Ascending aorta (tissue), 2 donors: ENCODE measurements around the gene CWF19L1. TPM values are rescaled to one million over a fixed set of nuclear protein-coding genes. Genes with fewer than 3 reads are reported as not detected.
"Not testable (repeated sequence)": the region's sequence is repeated elsewhere in the genome, so short reads cannot be mapped to it uniquely, and the experiment has no call there.

Source experiments
- DNase-seq, 2 donors: peaks; one replicate each; pipeline ENCODE4 v3.0.0-alpha.2; 2019; ENCODE audit warnings: low spot score in 2 of 2
- H3K27ac ChIP-seq, 2 donors: fragments of 200-600 bp; sonication (generic); one replicate each; pipeline ENCODE4 v1.5.1; 2016 to 2017; ENCODE audit warnings: mild to moderate bottlenecking in 1 of 2
- H3K27me3 ChIP-seq: fragments of 200-600 bp; sonication (generic); one replicate; pipeline ENCODE4 v1.5.1; 2017
- H3K36me3 ChIP-seq, 2 donors: fragments of 200-600 bp; sonication (generic); one replicate each; pipeline ENCODE4 v1.5.1; 2016
- H3K4me1 ChIP-seq, 2 donors: fragments of 200-600 bp; sonication (generic); one replicate each; pipeline ENCODE4 v1.5.1; 2016 to 2017; ENCODE audit warnings: mild to moderate bottlenecking in 1 of 2
- H3K4me3 ChIP-seq, 2 donors: fragments of 200-600 bp; sonication (generic); one replicate each; pipeline ENCODE4 v1.5.1; 2016 to 2017; ENCODE audit warnings: mild to moderate bottlenecking in 1 of 2
- H3K9me3 ChIP-seq, 2 donors: fragments of 200-600 bp; sonication (generic); one replicate each; pipeline ENCODE4 v1.5.1; 2016
- intact Hi-C: fragments of 100-400 bp; cut with DNase I; formaldehyde crosslinking; loops from one replicate; pipeline ENCODE4 v1.15.1; 2023
- total RNA-seq: library from RNA; depleted of rRNA; stranded (reverse); fragments of >200 nt; gene quantifications from one replicate; pipeline ENCODE4 v1.1.0, GENCODE V29; 2016
- TF ChIP-seq, protein P1 (sequence below), 3 experiments: fragments of 200-600 bp in 2 of 3; fragments of 450-650 bp in 1 of 3; sonication (generic) in 2 of 3; IDR thresholded peaks; one replicate each; pipeline ENCODE4 v1.5.1; 2016 to 2019; ENCODE audit warnings: antibody characterized with exemption in 3 of 3, mild to moderate bottlenecking in 1 of 3, moderate library complexity in 1 of 3

Gene CWF19L1
- total RNA-seq, 1 donor from 2014 or later = 14.3 TPM

DNA sequence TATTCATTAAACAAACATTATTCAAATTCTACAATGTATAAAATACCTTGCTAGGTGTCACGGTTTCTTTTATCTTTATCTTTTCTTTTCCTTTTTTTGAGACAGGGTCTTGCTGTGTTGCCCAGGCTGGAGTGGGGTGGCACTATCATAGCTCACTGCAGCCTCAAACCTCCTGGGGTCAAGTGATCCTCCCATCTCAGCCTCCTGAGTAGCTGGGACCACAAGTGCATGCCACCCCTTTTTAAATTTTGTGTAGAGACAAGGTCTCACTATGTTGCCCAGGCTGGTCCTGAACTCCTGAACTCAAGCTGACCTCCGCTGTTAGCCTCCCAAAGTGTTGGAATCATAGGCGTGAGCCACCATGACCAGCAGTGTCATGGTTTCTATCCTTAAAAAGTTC, 37.0 kb upstream of the CWF19L1 start:
- no peaks in the 10 kb centered on the region for H3K27me3 ChIP-seq
- TF ChIP-seq, protein P1, sequence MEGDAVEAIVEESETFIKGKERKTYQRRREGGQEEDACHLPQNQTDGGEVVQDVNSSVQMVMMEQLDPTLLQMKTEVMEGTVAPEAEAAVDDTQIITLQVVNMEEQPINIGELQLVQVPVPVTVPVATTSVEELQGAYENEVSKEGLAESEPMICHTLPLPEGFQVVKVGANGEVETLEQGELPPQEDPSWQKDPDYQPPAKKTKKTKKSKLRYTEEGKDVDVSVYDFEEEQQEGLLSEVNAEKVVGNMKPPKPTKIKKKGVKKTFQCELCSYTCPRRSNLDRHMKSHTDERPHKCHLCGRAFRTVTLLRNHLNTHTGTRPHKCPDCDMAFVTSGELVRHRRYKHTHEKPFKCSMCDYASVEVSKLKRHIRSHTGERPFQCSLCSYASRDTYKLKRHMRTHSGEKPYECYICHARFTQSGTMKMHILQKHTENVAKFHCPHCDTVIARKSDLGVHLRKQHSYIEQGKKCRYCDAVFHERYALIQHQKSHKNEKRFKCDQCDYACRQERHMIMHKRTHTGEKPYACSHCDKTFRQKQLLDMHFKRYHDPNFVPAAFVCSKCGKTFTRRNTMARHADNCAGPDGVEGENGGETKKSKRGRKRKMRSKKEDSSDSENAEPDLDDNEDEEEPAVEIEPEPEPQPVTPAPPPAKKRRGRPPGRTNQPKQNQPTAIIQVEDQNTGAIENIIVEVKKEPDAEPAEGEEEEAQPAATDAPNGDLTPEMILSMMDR (IDR thresholded peaks at IDR 0.05) = no peak
- no peaks in the 10 kb centered on the region for H3K36me3 ChIP-seq
- DNase-seq = no peak
- H3K4me3 ChIP-seq = no peak overlapping the region
- intact Hi-C loops = no loop called here
- H3K9me3 ChIP-seq = no peaks in the 10 kb centered on the region
- H3K4me1 ChIP-seq = no peaks in the 10 kb centered on the region
- no peak overlapping the region for H3K27ac ChIP-seq

GRCh38 chr10:100303724-100304319, 36.4 kb upstream of the CWF19L1 start:
- DNase-seq = no peak
- Histone ChIP-seq H3K27ac (no peak overlapping the region), H3K9me3 (no peaks in the 10 kb centered on the region), H3K4me3 (no peak overlapping the region), H3K27me3 (no peaks in the 10 kb centered on the region), H3K36me3 (no peaks in the 10 kb centered on the region), H3K4me1 (no peaks in the 10 kb centered on the region)
- TF ChIP-seq, protein P1 (IDR thresholded peaks at IDR 0.05) = peak in 2 of 3 experiments; percentile 44 to 50
- intact Hi-C loops = no loop called here

DNA sequence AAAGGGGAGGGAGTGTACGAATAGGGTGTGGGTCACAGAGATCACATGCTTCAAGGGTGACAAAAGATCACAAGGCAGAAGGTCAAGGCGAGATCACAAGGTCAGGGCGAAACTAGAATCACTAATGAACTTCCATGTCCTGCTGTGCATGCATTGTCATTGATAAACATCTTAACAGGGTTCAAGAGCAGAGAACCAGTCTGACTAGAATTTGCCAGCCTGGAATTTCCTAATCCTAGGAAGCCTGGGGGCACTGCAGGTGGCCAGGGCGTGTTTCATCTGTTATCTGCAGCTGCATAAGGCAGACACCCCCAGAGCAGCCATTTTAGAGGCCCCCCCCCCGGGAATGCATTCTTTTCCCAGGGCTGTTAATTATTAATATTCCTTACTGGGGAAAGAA, 33.7 kb upstream of the CWF19L1 start:
- H3K36me3 ChIP-seq, DNase-seq, H3K4me3 ChIP-seq, H3K9me3 ChIP-seq, H3K27me3 ChIP-seq, H3K4me1 ChIP-seq, H3K27ac ChIP-seq, intact Hi-C loops: not testable (repeated sequence)

DNA sequence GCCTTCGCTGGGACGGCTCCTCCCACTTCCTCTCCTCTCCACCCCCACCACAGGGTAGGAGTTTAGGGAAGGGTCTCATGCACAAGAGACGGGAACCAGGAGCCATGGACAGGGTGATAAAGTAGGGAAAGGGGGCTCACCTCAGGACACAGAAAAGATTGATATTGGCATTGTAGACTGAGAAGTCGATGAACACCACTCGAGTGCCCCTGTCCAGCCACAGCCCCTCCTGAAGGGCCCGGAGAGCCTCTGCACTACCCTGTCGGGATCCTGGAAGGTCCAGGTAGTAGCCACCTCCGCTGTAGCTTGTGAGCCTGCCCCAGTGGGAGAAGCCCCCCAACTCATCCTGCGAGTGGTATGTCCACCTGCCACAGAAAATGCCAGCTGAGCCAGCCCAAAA, 29.8 kb upstream of the CWF19L1 start:
- TF ChIP-seq, protein P1 (IDR thresholded peaks at IDR 0.05) = no peak
- no peak for DNase-seq
- H3K36me3 ChIP-seq = no peaks in the 10 kb centered on the region
- no peak overlapping the region for H3K4me3 ChIP-seq
- H3K27me3 ChIP-seq = no peaks in the 10 kb centered on the region
- no peak overlapping the region for H3K27ac ChIP-seq
- no peaks in the 10 kb centered on the region for H3K9me3 ChIP-seq
- intact Hi-C loops = no loop called here
- no peaks in the 10 kb centered on the region for H3K4me1 ChIP-seq

DNA sequence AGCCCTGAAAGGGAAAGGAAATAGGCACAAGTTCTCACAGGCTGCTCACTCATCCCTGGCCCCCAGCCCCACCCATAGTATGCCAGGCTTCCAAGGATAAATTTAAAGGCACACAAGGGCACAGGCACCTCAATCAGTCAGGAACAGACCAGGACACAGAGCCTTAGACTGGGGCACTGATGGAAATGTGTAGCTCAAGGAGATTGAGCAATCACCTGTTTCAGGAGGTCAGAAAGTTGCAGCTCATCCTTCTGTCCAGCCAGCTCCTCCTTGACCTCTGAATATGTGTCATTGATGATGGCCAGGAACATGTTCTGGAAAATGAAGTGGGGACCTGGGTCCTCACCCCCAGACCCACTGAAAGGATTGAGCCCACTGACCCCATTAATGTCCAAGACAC, 25.6 kb upstream of the CWF19L1 start:
- Histone ChIP-seq H3K27ac (no peak overlapping the region), H3K36me3 (no peaks in the 10 kb centered on the region), H3K27me3 (no peaks in the 10 kb centered on the region), H3K4me3 (no peak overlapping the region), H3K4me1 (no peaks in the 10 kb centered on the region), H3K9me3 (no peaks in the 10 kb centered on the region)
- TF ChIP-seq, protein P1 (IDR thresholded peaks at IDR 0.05) = no peak
- DNase-seq = no peak
- intact Hi-C loops = no loop called here

GRCh38 chr10:100292300-100292699, 24.9 kb upstream of the CWF19L1 start:
- intact Hi-C loops, H3K9me3 ChIP-seq, H3K4me3 ChIP-seq, H3K27me3 ChIP-seq, H3K4me1 ChIP-seq, H3K27ac ChIP-seq, H3K36me3 ChIP-seq: not testable (repeated sequence)
- peak in 1 of 2 donors; percentile 34 for DNase-seq

- no peak overlapping the region for H3K4me3 ChIP-seq
- intact Hi-C loops = no loop called here
- H3K4me1 ChIP-seq = peaks cover 0 to 3% of the 10 kb centered on the region in 2 donors
- no peak overlapping the region for H3K27ac ChIP-seq
- DNase-seq = no peak
- TF ChIP-seq, protein P1 (IDR thresholded peaks at IDR 0.05) = no peak
- H3K36me3 ChIP-seq = no peaks in the 10 kb centered on the region
- no peaks in the 10 kb centered on the region for H3K27me3 ChIP-seq
- no peaks in the 10 kb centered on the region for H3K9me3 ChIP-seq
These were observed 23.9 kb upstream of the CWF19L1 start for GRCh38 chr10:100291356-100291755.
